Measurements from ENCODE around the gene BCAS2. TPM values are rescaled to one million over a fixed set of nuclear protein-coding genes. Genes with fewer than 3 reads are reported as not detected.
A peak's percentile ranks its signal among the peaks of the same experiment; 100 is the strongest.

Gene BCAS2
- total and polyA plus RNA-seq, 12 donors = 9.6 to 52.6 (median 35.9) TPM

- intact Hi-C loops (cut with DNase I) = loop anchor here in 9 of 10 donors (5.0 to 10.0 kb wide), 2 partner anchors 212 to 215 kb away; no protein-coding TSS in a partner anchor
- ATAC-seq = no peak
- no peak overlapping the region for H3K27ac ChIP-seq
- TF ChIP-seq, protein P1, sequence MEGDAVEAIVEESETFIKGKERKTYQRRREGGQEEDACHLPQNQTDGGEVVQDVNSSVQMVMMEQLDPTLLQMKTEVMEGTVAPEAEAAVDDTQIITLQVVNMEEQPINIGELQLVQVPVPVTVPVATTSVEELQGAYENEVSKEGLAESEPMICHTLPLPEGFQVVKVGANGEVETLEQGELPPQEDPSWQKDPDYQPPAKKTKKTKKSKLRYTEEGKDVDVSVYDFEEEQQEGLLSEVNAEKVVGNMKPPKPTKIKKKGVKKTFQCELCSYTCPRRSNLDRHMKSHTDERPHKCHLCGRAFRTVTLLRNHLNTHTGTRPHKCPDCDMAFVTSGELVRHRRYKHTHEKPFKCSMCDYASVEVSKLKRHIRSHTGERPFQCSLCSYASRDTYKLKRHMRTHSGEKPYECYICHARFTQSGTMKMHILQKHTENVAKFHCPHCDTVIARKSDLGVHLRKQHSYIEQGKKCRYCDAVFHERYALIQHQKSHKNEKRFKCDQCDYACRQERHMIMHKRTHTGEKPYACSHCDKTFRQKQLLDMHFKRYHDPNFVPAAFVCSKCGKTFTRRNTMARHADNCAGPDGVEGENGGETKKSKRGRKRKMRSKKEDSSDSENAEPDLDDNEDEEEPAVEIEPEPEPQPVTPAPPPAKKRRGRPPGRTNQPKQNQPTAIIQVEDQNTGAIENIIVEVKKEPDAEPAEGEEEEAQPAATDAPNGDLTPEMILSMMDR (IDR thresholded peaks at IDR 0.05) = no peak
- H3K9me3 ChIP-seq = no peaks in the 10 kb centered on the region
- H3K27me3 ChIP-seq = no peaks in the 10 kb centered on the region
- no peak for DNase-seq
- H3K36me3 ChIP-seq = peaks cover 0 to 2% (median 0%) of the 10 kb centered on the region in 9 donors
- WGBS, 2 donors = 81 to 86% methylated on average over 3 of the region's 3 CpGs
- no peaks in the 10 kb centered on the region for H3K4me1 ChIP-seq
- H3K4me3 ChIP-seq = no peak overlapping the region
Observed at GRCh38 chr1:114559356-114559755, 22.1 kb downstream of the BCAS2 start.

- Histone ChIP-seq H3K27ac (no peak overlapping the region), H3K36me3 (no peaks in the 10 kb centered on the region), H3K27me3 (no peaks in the 10 kb centered on the region), H3K4me3 (no peak overlapping the region), H3K4me1 (no peaks in the 10 kb centered on the region), H3K9me3 (no peaks in the 10 kb centered on the region)
- ATAC-seq (no peak), DNase-seq (no peak)
- TF ChIP-seq, protein P1 (IDR thresholded peaks at IDR 0.05) = peak in 8 of 9 donors; percentile 12 to 55 (median 48)
- intact Hi-C loops (cut with DNase I) = loop anchor here in 9 of 10 donors (5.0 to 10.0 kb wide), 2 partner anchors 211 to 214 kb away; no protein-coding TSS in a partner anchor
- 98 to 99% methylated on average over 1 of the region's 1 CpG for WGBS, 2 donors
Observed at GRCh38 chr1:114558544-114558943, 22.9 kb downstream of the BCAS2 start.

DNA sequence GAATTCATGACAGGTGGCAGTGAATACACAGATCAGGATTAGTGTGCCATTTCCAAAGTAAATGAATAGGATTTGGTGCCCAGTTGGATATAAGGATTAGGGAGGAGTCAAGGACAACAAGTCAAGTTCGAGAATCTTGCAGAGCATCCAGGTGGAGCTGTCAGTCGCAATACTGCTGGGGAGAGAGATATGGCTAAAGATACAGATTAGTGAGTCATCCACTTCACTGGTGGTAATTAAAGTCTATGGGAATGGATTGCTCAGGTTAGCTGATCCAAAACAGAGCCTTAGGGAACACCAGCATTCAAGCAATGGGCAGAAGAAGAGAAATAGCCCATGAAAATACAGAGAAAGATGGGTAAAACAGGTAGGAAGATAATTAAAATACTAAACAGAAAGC is 26.8 kb downstream of the BCAS2 start:
- Histone ChIP-seq H3K36me3 (no peaks in the 10 kb centered on the region), H3K27ac (no peak overlapping the region), H3K27me3 (no peaks in the 10 kb centered on the region), H3K9me3 (no peaks in the 10 kb centered on the region), H3K4me3 (no peak overlapping the region), H3K4me1 (no peaks in the 10 kb centered on the region)
- no peak for ATAC-seq
- TF ChIP-seq, protein P1 (IDR thresholded peaks at IDR 0.05) = no peak
- 86 to 87% methylated on average over 2 of the region's 2 CpGs for WGBS, 2 donors
- intact Hi-C loops (cut with DNase I) = loop anchor here in 4 of 10 donors (10.0 kb wide), 1 partner anchor 210 kb away; no protein-coding TSS in a partner anchor
- DNase-seq = no peak

GRCh38 chr1:114552106-114552639 is 29.2 kb downstream of the BCAS2 start:
- Histone ChIP-seq H3K27me3 (no peaks in the 10 kb centered on the region), H3K4me1 (no peaks in the 10 kb centered on the region), H3K4me3 (no peak overlapping the region), H3K9me3 (no peaks in the 10 kb centered on the region), H3K27ac (no peak overlapping the region), H3K36me3 (no peaks in the 10 kb centered on the region)
- no peak for ATAC-seq
- no peak for DNase-seq
- WGBS, 2 donors = 96% methylated on average over 7 of the region's 7 CpGs
- intact Hi-C loops (cut with DNase I) = loop anchor here in 4 of 10 donors (10.0 kb wide), 1 partner anchor 207 kb away; no protein-coding TSS in a partner anchor
- TF ChIP-seq, protein P1 (IDR thresholded peaks at IDR 0.05) = no peak

All from heart right ventricle (tissue), 16 donors.